ENCODE data around the gene NOD1.

Gene NOD1

DNA sequence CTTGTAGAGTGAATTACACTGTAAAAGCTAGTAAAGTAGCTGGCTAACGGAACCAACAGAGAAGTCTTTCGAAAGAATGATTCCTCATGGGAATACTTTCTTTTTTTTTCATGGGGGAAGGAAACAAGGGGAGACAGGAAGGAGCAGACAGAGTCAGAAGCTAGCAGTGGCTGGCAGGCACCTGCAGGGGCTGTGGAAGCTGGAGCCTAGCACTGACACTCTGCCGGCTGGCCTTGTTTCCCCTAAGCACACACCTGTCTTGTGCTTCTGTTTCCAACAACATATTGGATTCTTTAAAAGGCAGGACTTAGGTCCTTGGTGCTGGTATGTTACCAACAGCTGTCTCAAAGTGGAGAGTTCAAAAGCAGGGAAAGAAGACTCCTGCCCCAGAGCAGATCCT, 24.7 kb downstream of the NOD1 start:
- TF ChIP-seq, protein P1, sequence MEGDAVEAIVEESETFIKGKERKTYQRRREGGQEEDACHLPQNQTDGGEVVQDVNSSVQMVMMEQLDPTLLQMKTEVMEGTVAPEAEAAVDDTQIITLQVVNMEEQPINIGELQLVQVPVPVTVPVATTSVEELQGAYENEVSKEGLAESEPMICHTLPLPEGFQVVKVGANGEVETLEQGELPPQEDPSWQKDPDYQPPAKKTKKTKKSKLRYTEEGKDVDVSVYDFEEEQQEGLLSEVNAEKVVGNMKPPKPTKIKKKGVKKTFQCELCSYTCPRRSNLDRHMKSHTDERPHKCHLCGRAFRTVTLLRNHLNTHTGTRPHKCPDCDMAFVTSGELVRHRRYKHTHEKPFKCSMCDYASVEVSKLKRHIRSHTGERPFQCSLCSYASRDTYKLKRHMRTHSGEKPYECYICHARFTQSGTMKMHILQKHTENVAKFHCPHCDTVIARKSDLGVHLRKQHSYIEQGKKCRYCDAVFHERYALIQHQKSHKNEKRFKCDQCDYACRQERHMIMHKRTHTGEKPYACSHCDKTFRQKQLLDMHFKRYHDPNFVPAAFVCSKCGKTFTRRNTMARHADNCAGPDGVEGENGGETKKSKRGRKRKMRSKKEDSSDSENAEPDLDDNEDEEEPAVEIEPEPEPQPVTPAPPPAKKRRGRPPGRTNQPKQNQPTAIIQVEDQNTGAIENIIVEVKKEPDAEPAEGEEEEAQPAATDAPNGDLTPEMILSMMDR (IDR thresholded peaks at IDR 0.05; ENCODE audit: low read depth, low read length) = peak; percentile 31
- DNase-seq (ENCODE audit: low read depth in 2 of 2) = peak; percentile 78 to 80
- no peak overlapping the region for H3K4me3 ChIP-seq (replicated peaks in 1 of 2; ENCODE audit: low read depth in 2 of 2, low read length in 2 of 2)

DNA sequence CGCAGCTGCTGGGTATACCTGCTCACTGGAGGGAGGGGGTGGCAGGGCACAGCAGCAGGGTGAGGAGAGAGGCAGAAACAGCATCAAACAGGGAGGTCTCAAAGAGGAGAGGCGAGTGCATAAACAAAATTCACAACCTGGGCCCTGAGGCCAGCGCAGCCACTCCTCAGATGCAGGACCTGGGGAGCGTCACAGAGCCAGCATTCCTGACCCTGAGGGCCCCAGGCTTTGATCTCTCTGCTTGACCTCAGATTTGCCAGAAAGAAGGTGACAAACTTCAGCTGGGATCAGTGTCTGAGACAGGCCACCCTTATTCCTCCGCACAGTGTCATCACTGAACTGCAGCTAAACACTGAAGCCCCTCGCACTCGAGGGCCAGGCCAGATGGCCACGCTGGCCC, 25.6 kb downstream of the NOD1 start:
- DNase-seq (ENCODE audit: low read depth in 2 of 2) = no peak
- TF ChIP-seq, protein P1 (IDR thresholded peaks at IDR 0.05; ENCODE audit: low read depth, low read length) = no peak
- no peak overlapping the region for H3K4me3 ChIP-seq (replicated peaks in 1 of 2; ENCODE audit: low read depth in 2 of 2, low read length in 2 of 2)

DNA sequence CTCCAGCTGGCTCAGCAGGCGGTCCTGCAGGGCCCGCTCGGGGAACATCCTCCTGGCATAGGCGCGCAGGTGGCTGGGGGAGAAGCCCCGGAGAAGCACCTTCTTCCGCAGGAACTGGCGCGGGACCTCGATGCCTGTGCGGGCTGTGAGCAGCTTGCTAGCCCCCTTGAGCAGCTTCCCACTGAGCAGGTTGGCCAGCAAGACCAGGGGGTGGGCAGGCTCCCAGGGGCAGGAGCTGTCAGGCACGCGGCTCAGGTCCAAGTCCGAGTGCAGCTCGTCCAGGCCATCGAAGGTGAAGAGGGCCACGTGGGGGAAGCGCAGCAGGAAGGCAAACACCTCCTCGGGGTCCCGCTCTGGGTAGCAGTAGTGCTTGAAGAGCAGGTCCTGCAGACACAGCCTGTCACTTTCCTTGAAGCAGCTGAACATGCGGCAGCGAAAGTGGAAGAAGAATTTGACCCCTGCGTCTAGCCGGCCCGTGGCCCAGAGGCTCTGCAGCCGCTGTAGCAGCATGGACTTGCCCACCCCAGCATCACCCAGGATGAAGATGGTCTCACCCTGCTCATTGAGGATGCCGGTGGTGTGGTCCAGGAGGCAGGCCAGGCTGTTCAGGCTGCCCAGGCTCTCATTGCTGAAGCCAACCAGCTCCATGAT, 26.2 kb downstream of the NOD1 start:
- TF ChIP-seq, protein P1 (IDR thresholded peaks at IDR 0.05; ENCODE audit: low read depth, low read length) = no peak
- H3K4me3 ChIP-seq (replicated peaks in 1 of 2; ENCODE audit: low read depth in 2 of 2, low read length in 2 of 2) = no peak overlapping the region
- DNase-seq (ENCODE audit: low read depth in 2 of 2) = no peak

DNA sequence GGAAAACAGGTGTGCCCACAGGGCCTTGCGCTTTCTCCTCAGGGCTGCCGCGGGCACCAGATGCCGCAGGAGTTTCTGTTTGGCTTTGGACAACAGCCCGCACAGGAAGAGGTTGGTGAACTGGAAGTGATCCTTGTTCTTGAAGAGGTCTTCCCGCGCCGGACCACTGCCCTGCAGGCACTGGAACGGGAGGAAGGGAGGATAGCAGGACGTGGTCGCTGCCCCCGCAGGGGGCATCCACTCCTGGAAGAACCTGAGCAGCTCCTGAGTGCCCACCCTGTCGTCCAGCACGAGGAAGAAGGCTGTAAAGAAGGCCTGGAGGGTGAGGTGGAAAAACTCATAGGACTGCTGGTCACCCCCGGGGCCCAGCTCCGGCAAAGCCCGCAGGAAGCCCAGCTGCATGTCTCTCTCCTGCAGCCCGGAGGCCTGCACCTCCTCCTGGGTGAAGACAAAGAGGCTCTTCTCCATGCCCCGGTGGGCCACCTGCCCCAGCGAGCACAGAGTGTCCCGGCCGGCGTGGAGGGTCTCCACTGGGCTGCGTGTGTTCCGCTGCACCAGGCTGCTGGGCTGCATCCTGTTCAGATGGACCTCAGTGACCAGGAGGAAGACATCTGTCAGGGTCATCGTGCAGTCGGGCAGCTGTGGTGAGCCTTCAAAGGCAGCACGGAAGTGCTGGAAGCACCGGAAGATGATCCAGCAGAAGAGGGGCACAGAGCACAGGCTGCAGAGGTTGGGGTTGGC, 26.9 kb downstream of the NOD1 start:
- TF ChIP-seq, protein P1 (IDR thresholded peaks at IDR 0.05; ENCODE audit: low read depth, low read length) = no peak
- no peak overlapping the region for H3K4me3 ChIP-seq (replicated peaks in 1 of 2; ENCODE audit: low read depth in 2 of 2, low read length in 2 of 2)
- DNase-seq (ENCODE audit: low read depth in 2 of 2) = no peak

DNA sequence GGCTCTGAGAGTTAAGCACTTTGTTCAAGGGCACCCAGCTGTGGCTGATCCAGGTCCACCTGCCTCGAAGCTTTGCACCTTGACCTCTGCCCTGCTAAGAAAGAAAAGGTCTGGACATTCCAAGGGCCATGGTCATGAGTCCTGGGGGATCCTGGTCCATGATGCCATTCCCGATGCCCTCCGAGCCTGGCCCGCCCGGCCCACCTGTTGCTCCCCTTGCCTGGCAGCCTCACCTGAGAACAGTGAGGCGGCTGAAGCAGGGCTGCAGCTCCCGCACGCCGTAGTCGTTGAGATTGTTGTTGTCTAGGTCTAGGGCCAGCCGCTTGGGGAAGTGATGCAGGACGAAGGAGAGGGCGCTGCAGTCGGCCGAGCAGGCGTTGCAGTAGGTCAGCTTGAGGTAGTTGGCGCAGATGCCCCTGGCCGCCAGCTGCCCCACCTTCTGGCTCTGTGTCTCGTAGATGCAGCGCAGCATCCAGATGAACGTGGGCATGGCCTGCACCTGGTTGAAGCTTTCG, 27.5 kb downstream of the NOD1 start:
- TF ChIP-seq, protein P1 (IDR thresholded peaks at IDR 0.05; ENCODE audit: low read depth, low read length) = no peak
- H3K4me3 ChIP-seq (replicated peaks in 1 of 2; ENCODE audit: low read depth in 2 of 2, low read length in 2 of 2) = no peak overlapping the region
- no peak for DNase-seq (ENCODE audit: low read depth in 2 of 2)

DNA sequence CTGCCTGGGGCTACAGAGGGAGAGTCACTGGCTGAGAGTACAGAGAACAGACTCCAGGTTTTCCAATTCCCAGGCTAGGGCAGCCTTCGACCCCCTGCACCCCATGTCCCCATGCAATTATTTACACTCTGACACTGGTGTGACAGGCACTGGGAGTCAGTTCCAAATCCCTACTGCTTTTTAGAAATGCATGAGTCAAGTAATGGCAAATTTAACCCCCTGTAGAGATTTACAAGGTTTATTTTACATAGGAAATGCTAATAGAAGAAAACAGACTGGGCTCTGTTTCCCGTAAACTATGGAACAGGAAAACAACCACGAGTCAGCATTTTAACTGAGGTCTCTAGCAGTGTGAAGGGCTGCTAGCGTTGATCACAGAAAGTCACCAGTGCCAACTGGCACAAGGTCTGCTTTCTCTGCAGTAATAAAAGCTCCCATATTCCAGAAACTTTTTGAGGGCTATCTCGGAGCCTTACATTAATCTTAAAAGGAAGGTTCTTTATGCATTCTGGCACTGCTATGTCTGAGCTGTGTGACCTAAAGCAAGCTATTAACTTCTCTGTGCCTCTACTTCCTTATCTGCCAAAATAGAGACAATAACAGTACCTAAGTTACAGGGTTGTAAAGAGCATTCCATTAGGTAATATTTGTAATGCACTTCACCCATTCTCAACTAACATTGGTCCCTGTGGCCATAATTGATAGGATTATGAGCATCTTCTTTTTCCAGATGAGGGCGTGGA, 28.2 kb downstream of the NOD1 start:
- TF ChIP-seq, protein P1 (IDR thresholded peaks at IDR 0.05; ENCODE audit: low read depth, low read length) = no peak
- peak in 1 of 2 donors; percentile 42 for DNase-seq (ENCODE audit: low read depth in 2 of 2)
- H3K4me3 ChIP-seq (replicated peaks in 1 of 2; ENCODE audit: low read depth in 2 of 2, low read length in 2 of 2) = no peak overlapping the region
